ENCODE measurements around the gene KAZN. TPM values are rescaled to one million over a fixed set of nuclear protein-coding genes. Genes with fewer than 3 reads are reported as not detected.

KAZN gene
- polyA plus RNA-seq, 1 of the 3 experiments (the other 2 are of a cell fraction), result 6.8 TPM

DNA sequence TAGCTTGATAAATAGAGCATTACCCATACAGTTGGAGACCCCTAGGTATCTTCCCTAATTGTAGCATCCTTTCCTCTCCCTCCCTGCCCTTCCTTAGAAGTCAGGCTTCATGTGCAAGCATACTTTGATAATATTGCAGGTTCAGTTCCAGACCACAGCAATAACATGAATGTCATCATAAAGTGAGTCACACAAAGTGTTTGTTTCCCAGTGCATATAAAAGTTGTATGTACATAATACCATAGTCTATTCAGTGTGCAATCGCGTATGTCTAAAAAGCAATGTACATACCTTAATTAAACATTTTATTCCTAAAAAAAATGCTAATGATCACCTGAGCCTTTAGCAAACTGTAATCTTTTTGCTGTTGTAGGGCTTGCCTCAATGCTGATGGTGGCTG is 33.4 kb upstream of the KAZN start (continued):
- TF ChIP-seq MEF2A (IDR thresholded peaks at IDR 0.05; ENCODE audit: borderline replicate concordance, low read depth) (no peak), PBX3 (IDR thresholded peaks at IDR 0.05) (no peak), TCF12 (IDR thresholded peaks at IDR 0.05) (no peak), ELF1 (IDR thresholded peaks at IDR 0.05) (no peak), NRF1 (IDR thresholded peaks at IDR 0.05; ENCODE audit: low read depth, low read length) (no peak), CHD2 (IDR thresholded peaks at IDR 0.05; ENCODE audit: low read length, partially characterized antibody) (no peak), SIN3A (IDR thresholded peaks at IDR 0.05; ENCODE audit: borderline replicate concordance, low read depth, low read length) (no peak), RXRA (IDR thresholded peaks at IDR 0.05; ENCODE audit: borderline replicate concordance, low read depth) (no peak)
- TF ChIP-seq, protein P1, sequence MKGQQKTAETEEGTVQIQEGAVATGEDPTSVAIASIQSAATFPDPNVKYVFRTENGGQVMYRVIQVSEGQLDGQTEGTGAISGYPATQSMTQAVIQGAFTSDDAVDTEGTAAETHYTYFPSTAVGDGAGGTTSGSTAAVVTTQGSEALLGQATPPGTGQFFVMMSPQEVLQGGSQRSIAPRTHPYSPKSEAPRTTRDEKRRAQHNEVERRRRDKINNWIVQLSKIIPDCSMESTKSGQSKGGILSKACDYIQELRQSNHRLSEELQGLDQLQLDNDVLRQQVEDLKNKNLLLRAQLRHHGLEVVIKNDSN (IDR thresholded peaks at IDR 0.05; ENCODE audit: borderline replicate concordance, low read depth), result no peak
- TF ChIP-seq, protein P2, sequence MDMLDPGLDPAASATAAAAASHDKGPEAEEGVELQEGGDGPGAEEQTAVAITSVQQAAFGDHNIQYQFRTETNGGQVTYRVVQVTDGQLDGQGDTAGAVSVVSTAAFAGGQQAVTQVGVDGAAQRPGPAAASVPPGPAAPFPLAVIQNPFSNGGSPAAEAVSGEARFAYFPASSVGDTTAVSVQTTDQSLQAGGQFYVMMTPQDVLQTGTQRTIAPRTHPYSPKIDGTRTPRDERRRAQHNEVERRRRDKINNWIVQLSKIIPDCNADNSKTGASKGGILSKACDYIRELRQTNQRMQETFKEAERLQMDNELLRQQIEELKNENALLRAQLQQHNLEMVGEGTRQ (IDR thresholded peaks at IDR 0.05; ENCODE audit: borderline replicate concordance, low read depth, low read length), result no peak

DNA sequence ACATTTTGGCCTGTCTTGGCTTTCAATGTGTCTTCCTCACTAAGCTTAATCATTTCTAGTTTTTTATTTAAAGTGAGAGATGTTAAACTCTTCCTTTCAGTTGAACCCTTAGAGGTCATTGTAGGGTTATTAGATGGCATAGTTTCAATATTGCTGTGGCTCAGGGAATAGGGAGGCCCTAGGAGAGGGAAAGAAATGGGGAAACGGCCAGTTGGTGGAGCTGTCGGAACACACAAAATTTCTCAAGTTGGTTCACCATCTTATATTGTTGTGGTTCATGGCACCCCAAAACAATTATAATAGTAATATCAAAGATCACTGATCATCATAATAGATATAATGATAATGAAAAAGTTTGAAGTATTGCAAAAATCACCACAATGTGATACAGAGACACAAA is 31.4 kb upstream of the KAZN start:
- Histone ChIP-seq H3K27me3 (ENCODE audit: insufficient read depth) (no peaks in the 10 kb centered on the region), H3K27ac (ENCODE audit: low read depth in 2 of 2, low read length in 1 of 2) (no peak overlapping the region), H3K79me2 (ENCODE audit: insufficient read depth) (no peaks in the 10 kb centered on the region), H3K36me3 (replicated peaks in 1 of 2; ENCODE audit: control insufficient read depth in 1 of 2, insufficient read depth in 2 of 2, low read length in 1 of 2) (no peaks in the 10 kb centered on the region), H4K20me1 (ENCODE audit: insufficient read depth) (no peaks in the 10 kb centered on the region), H3K9me2 (no peaks in the 10 kb centered on the region), H3K4me3 (ENCODE audit: low read depth in 2 of 2, low read length in 1 of 2) (no peak overlapping the region), H3K9ac (no peak overlapping the region), H3K4me1 (ENCODE audit: control insufficient read depth in 1 of 2, insufficient read depth in 2 of 2, low read depth in 1 of 2, low read length in 1 of 2) (no peaks in the 10 kb centered on the region), H3F3A (replicated peaks; ENCODE audit: insufficient read depth) (no peaks in the 10 kb centered on the region), H2AFZ (ENCODE audit: low read depth) (no peak overlapping the region), H3K4me2 (no peak overlapping the region), H3K9me3 (no peaks in the 10 kb centered on the region)
- no peak for TF ChIP-seq RFX5 (IDR thresholded peaks at IDR 0.05; ENCODE audit: low read length)
- TF ChIP-seq POLR2AphosphoS5 (IDR thresholded peaks at IDR 0.05; ENCODE audit: low read depth, low read length), result no peak
- peak; percentile 44; the same call in 1 of the 2 replicates for TF ChIP-seq RAD21 (IDR thresholded peaks at IDR 0.05; ENCODE audit: low read length)
- no peak for DNase-seq
- CTCF ChIA-PET, result interaction anchor here (1.2 to 1.5 kb wide), 5 partner anchors 10 to 480 kb away, joined by 3 to 6 read pairs (median 4); no protein-coding TSS in a partner anchor
- 18% methylated on average over 2 of the region's 2 CpGs for WGBS (ENCODE audit: low lambda C conversion rate)
- POLR2A ChIA-PET, result no interaction called here

- 8% methylated on average over 5 of the region's 5 CpGs for WGBS (ENCODE audit: low lambda C conversion rate)
- no peaks in the 10 kb centered on the region for H3K36me3 ChIP-seq (replicated peaks in 1 of 2; ENCODE audit: control insufficient read depth in 1 of 2, insufficient read depth in 2 of 2, low read length in 1 of 2)
- TF ChIP-seq NFIC (IDR thresholded peaks at IDR 0.05; ENCODE audit: borderline replicate concordance) (no peak), RXRA (IDR thresholded peaks at IDR 0.05; ENCODE audit: borderline replicate concordance, low read depth) (no peak), FOSL2 (IDR thresholded peaks at IDR 0.05; ENCODE audit: borderline replicate concordance, low read depth) (no peak), RCOR1 (IDR thresholded peaks at IDR 0.05; ENCODE audit: low read length) (no peak), SMC3 (IDR thresholded peaks at IDR 0.05; ENCODE audit: low read depth, low read length) (no peak), FOXM1 (IDR thresholded peaks at IDR 0.05; ENCODE audit: low read depth) (no peak)
- TF ChIP-seq, protein P3, sequence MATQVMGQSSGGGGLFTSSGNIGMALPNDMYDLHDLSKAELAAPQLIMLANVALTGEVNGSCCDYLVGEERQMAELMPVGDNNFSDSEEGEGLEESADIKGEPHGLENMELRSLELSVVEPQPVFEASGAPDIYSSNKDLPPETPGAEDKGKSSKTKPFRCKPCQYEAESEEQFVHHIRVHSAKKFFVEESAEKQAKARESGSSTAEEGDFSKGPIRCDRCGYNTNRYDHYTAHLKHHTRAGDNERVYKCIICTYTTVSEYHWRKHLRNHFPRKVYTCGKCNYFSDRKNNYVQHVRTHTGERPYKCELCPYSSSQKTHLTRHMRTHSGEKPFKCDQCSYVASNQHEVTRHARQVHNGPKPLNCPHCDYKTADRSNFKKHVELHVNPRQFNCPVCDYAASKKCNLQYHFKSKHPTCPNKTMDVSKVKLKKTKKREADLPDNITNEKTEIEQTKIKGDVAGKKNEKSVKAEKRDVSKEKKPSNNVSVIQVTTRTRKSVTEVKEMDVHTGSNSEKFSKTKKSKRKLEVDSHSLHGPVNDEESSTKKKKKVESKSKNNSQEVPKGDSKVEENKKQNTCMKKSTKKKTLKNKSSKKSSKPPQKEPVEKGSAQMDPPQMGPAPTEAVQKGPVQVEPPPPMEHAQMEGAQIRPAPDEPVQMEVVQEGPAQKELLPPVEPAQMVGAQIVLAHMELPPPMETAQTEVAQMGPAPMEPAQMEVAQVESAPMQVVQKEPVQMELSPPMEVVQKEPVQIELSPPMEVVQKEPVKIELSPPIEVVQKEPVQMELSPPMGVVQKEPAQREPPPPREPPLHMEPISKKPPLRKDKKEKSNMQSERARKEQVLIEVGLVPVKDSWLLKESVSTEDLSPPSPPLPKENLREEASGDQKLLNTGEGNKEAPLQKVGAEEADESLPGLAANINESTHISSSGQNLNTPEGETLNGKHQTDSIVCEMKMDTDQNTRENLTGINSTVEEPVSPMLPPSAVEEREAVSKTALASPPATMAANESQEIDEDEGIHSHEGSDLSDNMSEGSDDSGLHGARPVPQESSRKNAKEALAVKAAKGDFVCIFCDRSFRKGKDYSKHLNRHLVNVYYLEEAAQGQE (IDR thresholded peaks at IDR 0.05; ENCODE audit: low read depth, low read length), result no peak
- TF ChIP-seq, protein P4, sequence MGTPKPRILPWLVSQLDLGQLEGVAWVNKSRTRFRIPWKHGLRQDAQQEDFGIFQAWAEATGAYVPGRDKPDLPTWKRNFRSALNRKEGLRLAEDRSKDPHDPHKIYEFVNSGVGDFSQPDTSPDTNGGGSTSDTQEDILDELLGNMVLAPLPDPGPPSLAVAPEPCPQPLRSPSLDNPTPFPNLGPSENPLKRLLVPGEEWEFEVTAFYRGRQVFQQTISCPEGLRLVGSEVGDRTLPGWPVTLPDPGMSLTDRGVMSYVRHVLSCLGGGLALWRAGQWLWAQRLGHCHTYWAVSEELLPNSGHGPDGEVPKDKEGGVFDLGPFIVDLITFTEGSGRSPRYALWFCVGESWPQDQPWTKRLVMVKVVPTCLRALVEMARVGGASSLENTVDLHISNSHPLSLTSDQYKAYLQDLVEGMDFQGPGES (IDR thresholded peaks at IDR 0.05; ENCODE audit: low read depth, low read length), result no peak
These were observed 30.6 kb upstream of the KAZN start for GRCh38 chr1:14567903-14568302.

More at GRCh38 chr1:14567903-14568302, 30.6 kb upstream of the KAZN start:
- Histone ChIP-seq H3K27ac (ENCODE audit: low read depth in 2 of 2, low read length in 1 of 2) (no peak overlapping the region), H4K20me1 (ENCODE audit: insufficient read depth) (no peaks in the 10 kb centered on the region), H3K9me3 (no peaks in the 10 kb centered on the region), H3K4me1 (ENCODE audit: control insufficient read depth in 1 of 2, insufficient read depth in 2 of 2, low read depth in 1 of 2, low read length in 1 of 2) (no peaks in the 10 kb centered on the region), H3K27me3 (ENCODE audit: insufficient read depth) (no peaks in the 10 kb centered on the region), H2AFZ (ENCODE audit: low read depth) (no peak overlapping the region), H3K4me3 (ENCODE audit: low read depth in 2 of 2, low read length in 1 of 2) (no peak overlapping the region), H3F3A (replicated peaks; ENCODE audit: insufficient read depth) (no peaks in the 10 kb centered on the region), H3K9me2 (no peaks in the 10 kb centered on the region), H3K9ac (no peak overlapping the region), H3K79me2 (ENCODE audit: insufficient read depth) (no peaks in the 10 kb centered on the region), H3K4me2 (no peak overlapping the region)
- ChIA-PET CTCF (no interaction called here), POLR2A (no interaction called here)
- no peak for DNase-seq
